Astrocyte (in vitro differentiated cells and primary cell): ENCODE data around the gene COL23A1. TPM values are rescaled to one million over a fixed set of nuclear protein-coding genes. Genes with fewer than 3 reads are reported as not detected.

Experiments
- DNase-seq: peaks from one replicate; pipeline ENCODE4 v3.0.0-alpha.2; 2010; ENCODE audit warnings: low read depth
- FAIRE-seq: peaks from 2 replicates; lab custom pipeline; 2011; peaks lifted over from hg19 to GRCh38; lab: Jason Lieb, UNC
- H2AFZ ChIP-seq: 2 replicates; pipeline ENCODE4 v1.6.0; 2012; ENCODE audit warnings: low read depth, low read length, inconsistent platforms
- H3K27ac ChIP-seq: 2 replicates; pipeline ENCODE4 v1.5.1; 2011; ENCODE audit warnings: low read depth, low read length, inconsistent platforms
- H3K27me3 ChIP-seq: 2 replicates; pipeline ENCODE4 v1.6.0; 2011; ENCODE audit warnings: low read length, inconsistent platforms; ENCODE audit not compliant: insufficient read depth
- H3K36me3 ChIP-seq: 2 replicates; pipeline ENCODE4 v1.5.1; 2011; ENCODE audit warnings: low read length, inconsistent platforms; ENCODE audit not compliant: insufficient read depth
- H3K4me1 ChIP-seq: 2 replicates; pipeline ENCODE4 v1.5.1; 2011; ENCODE audit warnings: low read length, inconsistent platforms; ENCODE audit not compliant: insufficient read depth
- H3K4me2 ChIP-seq: 2 replicates; pipeline ENCODE4 v1.6.0; 2012; ENCODE audit warnings: low read length, inconsistent platforms
- H3K4me3 ChIP-seq: 2 replicates; pipeline ENCODE4 v1.5.1; 2011; ENCODE audit warnings: low read depth, mild to moderate bottlenecking, low read length, inconsistent platforms; ENCODE audit not compliant: insufficient read depth
- H3K79me2 ChIP-seq: 2 replicates; pipeline ENCODE4 v1.6.0; 2012; ENCODE audit warnings: mild to moderate bottlenecking, low read length, inconsistent platforms; ENCODE audit not compliant: insufficient read depth
- H3K9ac ChIP-seq: 2 replicates; pipeline ENCODE4 v1.6.0; 2012; ENCODE audit warnings: mild to moderate bottlenecking, low read length, inconsistent platforms
- H3K9me3 ChIP-seq: 2 replicates; pipeline ENCODE4 v1.5.1; 2012; ENCODE audit warnings: low read depth, mild to moderate bottlenecking, low read length, inconsistent platforms; ENCODE audit not compliant: insufficient read depth
- H4K20me1 ChIP-seq: 2 replicates; pipeline ENCODE4 v1.6.0; 2012; ENCODE audit warnings: low read length, inconsistent platforms; ENCODE audit not compliant: insufficient read depth
- H3K27ac Mint-ChIP-seq: one replicate; pipeline ENCODE4 v1.8.0; 2021; ENCODE audit warnings: mild to moderate bottlenecking, mixed read lengths; ENCODE audit not compliant: unreplicated experiment
- H3K27me3 Mint-ChIP-seq: one replicate; pipeline ENCODE4 v1.8.0; 2021; ENCODE audit warnings: low read depth, mixed read lengths; ENCODE audit not compliant: unreplicated experiment
- H3K36me3 Mint-ChIP-seq: one replicate; pipeline ENCODE4 v1.8.0; 2021; ENCODE audit warnings: low read depth, mixed read lengths; ENCODE audit not compliant: unreplicated experiment
- H3K4me1 Mint-ChIP-seq: one replicate; pipeline ENCODE4 v1.8.0; 2021; ENCODE audit warnings: low read depth, mixed read lengths; ENCODE audit not compliant: unreplicated experiment
- H3K4me3 Mint-ChIP-seq: one replicate; pipeline ENCODE4 v1.8.0; 2021; ENCODE audit warnings: mild to moderate bottlenecking, moderate library complexity, mixed read lengths; ENCODE audit not compliant: unreplicated experiment
- H3K9me3 Mint-ChIP-seq: one replicate; pipeline ENCODE4 v1.8.0; 2021; ENCODE audit warnings: mild to moderate bottlenecking, mixed read lengths; ENCODE audit not compliant: unreplicated experiment
- CTCF ChIP-seq: IDR thresholded peaks from 2 replicates; pipeline ENCODE4 v1.5.1; 2011; ENCODE audit warnings: low read depth, mild to moderate bottlenecking, inconsistent platforms, low read length, moderate library complexity; ENCODE audit not compliant: insufficient read depth
- EZH2 ChIP-seq: IDR thresholded peaks from 2 replicates; pipeline ENCODE4 v1.6.1; 2012; ENCODE audit warnings: mild to moderate bottlenecking, low read length, inconsistent platforms; ENCODE audit not compliant: insufficient read depth
- total RNA-seq: library from RNA; stranded (reverse); gene quantifications from 2 replicates; pipeline ENCODE4 v1.2.1, GENCODE V29; 2021

COL23A1 gene
- total RNA-seq, 1 donor from 2014 or later, result 0.16 TPM

GRCh38 chr5:178341091-178341850, 248.9 kb downstream of the COL23A1 start:
- Histone ChIP-seq H3K27me3 (no peaks in the 10 kb centered on the region), H3K4me2 (no peak overlapping the region), H3K4me3 (no peak overlapping the region), H3K36me3 (no peaks in the 10 kb centered on the region), H2AFZ (no peak overlapping the region), H4K20me1 (no peaks in the 10 kb centered on the region), H3K4me1 (no peaks in the 10 kb centered on the region), H3K9ac (no peak overlapping the region), H3K9me3 (no peaks in the 10 kb centered on the region), H3K79me2 (no peaks in the 10 kb centered on the region), H3K27ac (no peak overlapping the region)
- TF ChIP-seq EZH2 (no peak), CTCF (no peak)
- DNase-seq, result no peak
- Mint-ChIP-seq H3K9me3 (no peaks in the 10 kb centered on the region), H3K27ac (no peak overlapping the region), H3K4me1 (no peaks in the 10 kb centered on the region), H3K4me3 (no peak overlapping the region), H3K27me3 (peaks cover 51% of the 10 kb centered on the region), H3K36me3 (peaks cover 4% of the 10 kb centered on the region)
- FAIRE-seq, result no peak

GRCh38 chr5:178340637-178341036, 249.6 kb downstream of the COL23A1 start:
- DNase-seq (no peak), FAIRE-seq (no peak)
- Mint-ChIP-seq H3K4me3 (no peak overlapping the region), H3K27ac (no peak overlapping the region), H3K27me3 (peaks cover 51% of the 10 kb centered on the region), H3K4me1 (no peaks in the 10 kb centered on the region), H3K36me3 (peaks cover 4% of the 10 kb centered on the region), H3K9me3 (no peaks in the 10 kb centered on the region)
- Histone ChIP-seq H4K20me1 (no peaks in the 10 kb centered on the region), H3K9me3 (no peaks in the 10 kb centered on the region), H3K4me1 (no peaks in the 10 kb centered on the region), H3K4me2 (no peak overlapping the region), H3K27ac (no peak overlapping the region), H3K27me3 (no peaks in the 10 kb centered on the region), H3K36me3 (no peaks in the 10 kb centered on the region), H3K4me3 (no peak overlapping the region), H2AFZ (no peak overlapping the region), H3K9ac (no peak overlapping the region), H3K79me2 (no peaks in the 10 kb centered on the region)
- TF ChIP-seq EZH2, result no peak
- no peak for TF ChIP-seq CTCF

GRCh38 chr5:178340187-178340586, 250.0 kb downstream of the COL23A1 start:
- no peaks in the 10 kb centered on the region for H3K36me3 ChIP-seq
- peaks cover 51% of the 10 kb centered on the region for H3K27me3 Mint-ChIP-seq
- FAIRE-seq, result no peak
- no peak for DNase-seq
- H3K27ac Mint-ChIP-seq, result no peak overlapping the region
- no peak overlapping the region for H2AFZ ChIP-seq
- H4K20me1 ChIP-seq, result no peaks in the 10 kb centered on the region
- H3K9ac ChIP-seq, result no peak overlapping the region
- H3K9me3 ChIP-seq, result no peaks in the 10 kb centered on the region
- no peaks in the 10 kb centered on the region for H3K4me1 ChIP-seq
- H3K4me3 ChIP-seq, result no peak overlapping the region
- no peak overlapping the region for H3K4me2 ChIP-seq
- no peaks in the 10 kb centered on the region for H3K79me2 ChIP-seq
- H3K9me3 Mint-ChIP-seq, result no peaks in the 10 kb centered on the region
- no peak for TF ChIP-seq EZH2
- TF ChIP-seq CTCF, result no peak
- H3K27me3 ChIP-seq, result no peaks in the 10 kb centered on the region
- peaks cover 4% of the 10 kb centered on the region for H3K36me3 Mint-ChIP-seq
- H3K4me1 Mint-ChIP-seq, result no peaks in the 10 kb centered on the region
- H3K4me3 Mint-ChIP-seq, result no peak overlapping the region
- no peak overlapping the region for H3K27ac ChIP-seq
